ENCODE measurements around the gene B9D2.

GRCh38 chr19:41355035-41355434 lies 8.9 kb downstream of the B9D2 start:
- TF ChIP-seq POLR2A (IDR thresholded peaks at IDR 0.05; ENCODE audit: low read depth, low read length) = no peak
- TF ChIP-seq POLR2AphosphoS5 (IDR thresholded peaks at IDR 0.05; ENCODE audit: low read depth, low read length) = no peak
- no peak for TF ChIP-seq TAF1 (IDR thresholded peaks at IDR 0.05; ENCODE audit: borderline replicate concordance, low read depth, low read length)
